ENCODE measurements around the gene AP1S1. TPM values are rescaled to one million over a fixed set of nuclear protein-coding genes. Genes with fewer than 3 reads are reported as not detected.

Gene AP1S1
- total and polyA plus RNA-seq, 2 of the 13 experiments (the other 11 are each of a cell fraction or from before 2014, with no cell fraction given) = 57.5 to 68.1 TPM

DNA sequence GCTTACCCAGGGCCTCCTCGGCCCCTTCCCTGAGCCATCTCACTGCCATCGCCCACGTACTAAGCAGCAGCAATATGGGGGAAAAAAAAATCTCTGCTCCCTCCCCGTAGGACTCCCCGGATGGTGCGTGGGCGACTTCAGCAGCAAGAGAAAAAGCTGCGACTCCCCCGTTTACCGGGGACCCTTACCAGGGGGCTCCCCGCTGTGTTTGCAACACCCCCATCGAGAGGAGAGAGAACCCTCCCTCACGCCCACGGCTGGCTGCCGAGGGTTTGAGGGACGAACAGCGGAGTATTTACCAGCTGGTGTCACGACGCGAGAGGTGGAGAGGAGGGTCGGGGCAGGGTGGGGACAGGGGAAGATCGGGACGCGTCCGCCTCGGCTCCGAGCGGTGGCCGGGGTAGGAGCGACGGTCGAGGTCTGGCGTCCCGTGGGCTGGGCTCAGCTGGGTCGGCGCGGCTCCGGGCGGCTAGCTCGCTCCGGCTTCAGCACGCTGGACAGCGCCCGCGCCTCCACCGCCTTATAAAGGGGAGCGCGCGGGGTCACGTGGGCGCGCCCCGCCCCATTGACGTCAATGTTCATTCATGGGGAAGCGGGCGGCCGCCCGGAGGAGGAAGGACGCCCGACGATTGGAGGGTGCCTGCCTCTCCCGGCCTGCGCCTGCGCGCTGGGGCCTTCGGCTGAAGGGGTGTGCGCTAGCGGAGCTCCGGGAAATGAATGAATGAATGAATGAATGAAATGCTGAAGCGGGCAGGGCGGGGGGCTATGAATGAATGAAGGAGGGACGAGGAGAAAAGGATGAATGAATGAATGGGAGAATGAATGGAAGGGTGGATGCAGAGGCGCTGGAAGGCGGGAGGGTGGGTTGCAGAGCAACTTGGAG lies 11.0 kb downstream of the AP1S1 start, which contains the start of gene VGF (continued):
- peak; percentile 88 for TF ChIP-seq ZNF350 (CRISPR knock-in tag; IDR thresholded peaks at IDR 0.05; ENCODE audit: borderline replicate concordance, low read depth)
- TF ChIP-seq, protein P1, sequence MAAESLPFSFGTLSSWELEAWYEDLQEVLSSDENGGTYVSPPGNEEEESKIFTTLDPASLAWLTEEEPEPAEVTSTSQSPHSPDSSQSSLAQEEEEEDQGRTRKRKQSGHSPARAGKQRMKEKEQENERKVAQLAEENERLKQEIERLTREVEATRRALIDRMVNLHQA (CRISPR knock-in tag; IDR thresholded peaks at IDR 0.05) = 0 out of 2 replicates have a peak, but pooled peaks have one; percentile 60
- peak; percentile 99 for TF ChIP-seq CAMTA2 (CRISPR knock-in tag; IDR thresholded peaks at IDR 0.05; ENCODE audit: borderline replicate concordance)
- no peak for TF ChIP-seq FOXK2 (IDR thresholded peaks at IDR 0.05)
- peak; percentile 99 for TF ChIP-seq PRMT3 (CRISPR knock-in tag; IDR thresholded peaks at IDR 0.05; ENCODE audit: borderline replicate concordance, low read depth)
- TF ChIP-seq, protein P2, sequence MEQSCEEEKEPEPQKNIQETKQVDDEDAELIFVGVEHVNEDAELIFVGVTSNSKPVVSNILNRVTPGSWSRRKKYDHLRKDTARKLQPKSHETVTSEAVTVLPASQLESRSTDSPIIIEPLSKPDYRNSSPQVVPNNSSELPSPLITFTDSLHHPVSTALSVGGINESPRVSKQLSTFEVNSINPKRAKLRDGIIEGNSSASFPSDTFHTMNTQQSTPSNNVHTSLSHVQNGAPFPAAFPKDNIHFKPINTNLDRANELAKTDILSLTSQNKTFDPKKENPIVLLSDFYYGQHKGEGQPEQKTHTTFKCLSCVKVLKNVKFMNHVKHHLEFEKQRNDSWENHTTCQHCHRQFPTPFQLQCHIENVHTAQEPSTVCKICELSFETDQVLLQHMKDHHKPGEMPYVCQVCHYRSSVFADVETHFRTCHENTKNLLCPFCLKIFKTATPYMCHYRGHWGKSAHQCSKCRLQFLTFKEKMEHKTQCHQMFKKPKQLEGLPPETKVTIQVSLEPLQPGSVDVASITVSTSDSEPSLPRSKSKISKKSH (CRISPR knock-in tag; IDR thresholded peaks at IDR 0.05; ENCODE audit: borderline replicate concordance) = peak; percentile 93; the same call in 1 of the 2 replicates
- TF ChIP-seq, protein P3, sequence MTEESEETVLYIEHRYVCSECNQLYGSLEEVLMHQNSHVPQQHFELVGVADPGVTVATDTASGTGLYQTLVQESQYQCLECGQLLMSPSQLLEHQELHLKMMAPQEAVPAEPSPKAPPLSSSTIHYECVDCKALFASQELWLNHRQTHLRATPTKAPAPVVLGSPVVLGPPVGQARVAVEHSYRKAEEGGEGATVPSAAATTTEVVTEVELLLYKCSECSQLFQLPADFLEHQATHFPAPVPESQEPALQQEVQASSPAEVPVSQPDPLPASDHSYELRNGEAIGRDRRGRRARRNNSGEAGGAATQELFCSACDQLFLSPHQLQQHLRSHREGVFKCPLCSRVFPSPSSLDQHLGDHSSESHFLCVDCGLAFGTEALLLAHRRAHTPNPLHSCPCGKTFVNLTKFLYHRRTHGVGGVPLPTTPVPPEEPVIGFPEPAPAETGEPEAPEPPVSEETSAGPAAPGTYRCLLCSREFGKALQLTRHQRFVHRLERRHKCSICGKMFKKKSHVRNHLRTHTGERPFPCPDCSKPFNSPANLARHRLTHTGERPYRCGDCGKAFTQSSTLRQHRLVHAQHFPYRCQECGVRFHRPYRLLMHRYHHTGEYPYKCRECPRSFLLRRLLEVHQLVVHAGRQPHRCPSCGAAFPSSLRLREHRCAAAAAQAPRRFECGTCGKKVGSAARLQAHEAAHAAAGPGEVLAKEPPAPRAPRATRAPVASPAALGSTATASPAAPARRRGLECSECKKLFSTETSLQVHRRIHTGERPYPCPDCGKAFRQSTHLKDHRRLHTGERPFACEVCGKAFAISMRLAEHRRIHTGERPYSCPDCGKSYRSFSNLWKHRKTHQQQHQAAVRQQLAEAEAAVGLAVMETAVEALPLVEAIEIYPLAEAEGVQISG (CRISPR knock-in tag; IDR thresholded peaks at IDR 0.05) = peak; percentile 92
- TF ChIP-seq ZNF547 (CRISPR knock-in tag; IDR thresholded peaks at IDR 0.05) = peak; percentile 99
- TF ChIP-seq ATRX (CRISPR knock-in tag; IDR thresholded peaks at IDR 0.05; ENCODE audit: borderline replicate concordance) = no peak
- peak; percentile 97 for TF ChIP-seq HOXA9 (CRISPR knock-in tag; IDR thresholded peaks at IDR 0.05; ENCODE audit: borderline replicate concordance)
- TF ChIP-seq, protein P4, sequence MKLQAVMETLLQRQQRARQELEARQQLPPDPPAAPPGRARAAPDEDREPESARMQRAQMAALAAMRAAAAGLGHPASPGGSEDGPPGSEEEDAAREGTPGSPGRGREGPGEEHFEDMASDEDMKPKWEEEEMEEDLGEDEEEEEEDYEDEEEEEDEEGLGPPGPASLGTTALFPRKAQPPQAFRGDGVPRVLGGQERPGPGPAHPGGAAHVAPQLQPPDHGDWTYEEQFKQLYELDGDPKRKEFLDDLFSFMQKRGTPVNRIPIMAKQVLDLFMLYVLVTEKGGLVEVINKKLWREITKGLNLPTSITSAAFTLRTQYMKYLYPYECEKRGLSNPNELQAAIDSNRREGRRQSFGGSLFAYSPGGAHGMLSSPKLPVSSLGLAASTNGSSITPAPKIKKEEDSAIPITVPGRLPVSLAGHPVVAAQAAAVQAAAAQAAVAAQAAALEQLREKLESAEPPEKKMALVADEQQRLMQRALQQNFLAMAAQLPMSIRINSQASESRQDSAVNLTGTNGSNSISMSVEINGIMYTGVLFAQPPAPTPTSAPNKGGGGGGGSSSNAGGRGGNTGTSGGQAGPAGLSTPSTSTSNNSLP (IDR thresholded peaks at IDR 0.05; ENCODE audit: low read depth, low read length) = no peak
- peak; percentile 99 for TF ChIP-seq NFATC3 (CRISPR knock-in tag; IDR thresholded peaks at IDR 0.05)
- peak; percentile 83; the same call in 1 of the 2 replicates for TF ChIP-seq CBX5 (CRISPR knock-in tag; IDR thresholded peaks at IDR 0.05; ENCODE audit: borderline replicate concordance)
- peak; percentile 96 for TF ChIP-seq ZNF441 (CRISPR knock-in tag; IDR thresholded peaks at IDR 0.05; ENCODE audit: borderline replicate concordance)
- TF ChIP-seq, protein P5, sequence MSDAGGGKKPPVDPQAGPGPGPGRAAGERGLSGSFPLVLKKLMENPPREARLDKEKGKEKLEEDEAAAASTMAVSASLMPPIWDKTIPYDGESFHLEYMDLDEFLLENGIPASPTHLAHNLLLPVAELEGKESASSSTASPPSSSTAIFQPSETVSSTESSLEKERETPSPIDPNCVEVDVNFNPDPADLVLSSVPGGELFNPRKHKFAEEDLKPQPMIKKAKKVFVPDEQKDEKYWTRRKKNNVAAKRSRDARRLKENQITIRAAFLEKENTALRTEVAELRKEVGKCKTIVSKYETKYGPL (CRISPR knock-in tag; IDR thresholded peaks at IDR 0.05) = peak; percentile 95
- 0 out of 2 replicates have a peak, but pooled peaks have one; percentile 26 for TF ChIP-seq CEBPG (CRISPR knock-in tag; IDR thresholded peaks at IDR 0.05)
- TF ChIP-seq NCOA1 (CRISPR knock-in tag; IDR thresholded peaks at IDR 0.05) = 0 out of 2 replicates have a peak, but pooled peaks have one; percentile 87
- peak; percentile 98 for TF ChIP-seq ZNF781 (CRISPR knock-in tag; IDR thresholded peaks at IDR 0.05; ENCODE audit: borderline replicate concordance, not compliant biosample characterization)
- TF ChIP-seq, protein P6, sequence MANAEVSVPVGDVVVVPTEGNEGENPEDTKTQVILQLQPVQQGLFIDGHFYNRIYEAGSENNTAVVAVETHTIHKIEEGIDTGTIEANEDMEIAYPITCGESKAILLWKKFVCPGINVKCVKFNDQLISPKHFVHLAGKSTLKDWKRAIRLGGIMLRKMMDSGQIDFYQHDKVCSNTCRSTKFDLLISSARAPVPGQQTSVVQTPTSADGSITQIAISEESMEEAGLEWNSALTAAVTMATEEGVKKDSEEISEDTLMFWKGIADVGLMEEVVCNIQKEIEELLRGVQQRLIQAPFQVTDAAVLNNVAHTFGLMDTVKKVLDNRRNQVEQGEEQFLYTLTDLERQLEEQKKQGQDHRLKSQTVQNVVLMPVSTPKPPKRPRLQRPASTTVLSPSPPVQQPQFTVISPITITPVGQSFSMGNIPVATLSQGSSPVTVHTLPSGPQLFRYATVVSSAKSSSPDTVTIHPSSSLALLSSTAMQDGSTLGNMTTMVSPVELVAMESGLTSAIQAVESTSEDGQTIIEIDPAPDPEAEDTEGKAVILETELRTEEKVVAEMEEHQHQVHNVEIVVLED (CRISPR knock-in tag; IDR thresholded peaks at IDR 0.05; ENCODE audit: borderline replicate concordance) = peak; percentile 76; the same call in 1 of the 2 replicates

Data from HepG2 (cell line).